ENCODE data around the gene MKNK2.

Gene MKNK2

GRCh38 chr19:2077833-2078619 is 27.0 kb upstream of the MKNK2 start:
- Histone ChIP-seq H3K27me3 (ENCODE audit: control insufficient read depth, insufficient read depth, low read length) (no peaks in the 10 kb centered on the region), H3K4me3 (ENCODE audit: low read length) (no peak overlapping the region), H3K4me1 (ENCODE audit: control insufficient read depth, insufficient read depth, low read length) (no peaks in the 10 kb centered on the region), H3K4me2 (ENCODE audit: low read length) (no peak overlapping the region), H3K9me3 (replicated peaks; ENCODE audit: low read length) (no peaks in the 10 kb centered on the region), H3K36me3 (ENCODE audit: insufficient read depth, low read length) (peaks cover 71% of the 10 kb centered on the region), H3K9ac (ENCODE audit: low read depth, low read length) (no peak overlapping the region)

GRCh38 chr19:2077398-2077797 is 26.4 kb upstream of the MKNK2 start:
- no peak overlapping the region for H3K4me3 ChIP-seq (ENCODE audit: low read length)
- no peaks in the 10 kb centered on the region for H3K9me3 ChIP-seq (replicated peaks; ENCODE audit: low read length)
- no peaks in the 10 kb centered on the region for H3K27me3 ChIP-seq (ENCODE audit: control insufficient read depth, insufficient read depth, low read length)
- H3K4me1 ChIP-seq (ENCODE audit: control insufficient read depth, insufficient read depth, low read length): no peaks in the 10 kb centered on the region
- no peak overlapping the region for H3K9ac ChIP-seq (ENCODE audit: low read depth, low read length)
- H3K36me3 ChIP-seq (ENCODE audit: insufficient read depth, low read length): peaks cover 72% of the 10 kb centered on the region
- H3K4me2 ChIP-seq (ENCODE audit: low read length): no peak overlapping the region

GRCh38 chr19:2076526-2076944 is 25.5 kb upstream of the MKNK2 start:
- Histone ChIP-seq H3K9me3 (replicated peaks; ENCODE audit: low read length) (no peaks in the 10 kb centered on the region), H3K4me2 (ENCODE audit: low read length) (no peak overlapping the region), H3K27me3 (ENCODE audit: control insufficient read depth, insufficient read depth, low read length) (no peaks in the 10 kb centered on the region), H3K36me3 (ENCODE audit: insufficient read depth, low read length) (peaks cover 70% of the 10 kb centered on the region), H3K4me1 (ENCODE audit: control insufficient read depth, insufficient read depth, low read length) (no peaks in the 10 kb centered on the region), H3K4me3 (ENCODE audit: low read length) (no peak overlapping the region), H3K9ac (ENCODE audit: low read depth, low read length) (no peak overlapping the region)

- no peaks in the 10 kb centered on the region for H3K9me3 ChIP-seq (replicated peaks; ENCODE audit: low read length)
- peaks cover 49% of the 10 kb centered on the region for H3K36me3 ChIP-seq (ENCODE audit: insufficient read depth, low read length)
- no peak overlapping the region for H3K4me3 ChIP-seq (ENCODE audit: low read length)
- H3K27me3 ChIP-seq (ENCODE audit: control insufficient read depth, insufficient read depth, low read length): no peaks in the 10 kb centered on the region
- H3K4me2 ChIP-seq (ENCODE audit: low read length): no peak overlapping the region
- no peak overlapping the region for H3K9ac ChIP-seq (ENCODE audit: low read depth, low read length)
- no peaks in the 10 kb centered on the region for H3K4me1 ChIP-seq (ENCODE audit: control insufficient read depth, insufficient read depth, low read length)
These were observed 21.9 kb upstream of the MKNK2 start for GRCh38 chr19:2072757-2073551.

- H3K4me3 ChIP-seq (ENCODE audit: low read length): no peak overlapping the region
- no peaks in the 10 kb centered on the region for H3K9me3 ChIP-seq (replicated peaks; ENCODE audit: low read length)
- H3K4me1 ChIP-seq (ENCODE audit: control insufficient read depth, insufficient read depth, low read length): no peaks in the 10 kb centered on the region
- no peaks in the 10 kb centered on the region for H3K27me3 ChIP-seq (ENCODE audit: control insufficient read depth, insufficient read depth, low read length)
- H3K9ac ChIP-seq (ENCODE audit: low read depth, low read length): no peak overlapping the region
- H3K4me2 ChIP-seq (ENCODE audit: low read length): no peak overlapping the region
- H3K36me3 ChIP-seq (ENCODE audit: insufficient read depth, low read length): peaks cover 34% of the 10 kb centered on the region
These were observed 20.1 kb upstream of the MKNK2 start for GRCh38 chr19:2070986-2071673.

- H3K4me1 ChIP-seq (ENCODE audit: control insufficient read depth, insufficient read depth, low read length): no peaks in the 10 kb centered on the region
- peaks cover 32% of the 10 kb centered on the region for H3K36me3 ChIP-seq (ENCODE audit: insufficient read depth, low read length)
These were observed 19.4 kb upstream of the MKNK2 start for GRCh38 chr19:2070436-2070827.

GRCh38 chr19:2064788-2065524 is 13.9 kb upstream of the MKNK2 start:
- Histone ChIP-seq H3K36me3 (ENCODE audit: insufficient read depth, low read length) (no peaks in the 10 kb centered on the region), H3K9ac (ENCODE audit: low read depth, low read length) (peak overlapping the region; percentile 42), H3K4me2 (ENCODE audit: low read length) (peak overlapping the region; percentile 65), H3K27me3 (ENCODE audit: control insufficient read depth, insufficient read depth, low read length) (no peaks in the 10 kb centered on the region), H3K4me3 (ENCODE audit: low read length) (peak overlapping the region; percentile 11), H3K4me1 (ENCODE audit: control insufficient read depth, insufficient read depth, low read length) (peaks cover 32% of the 10 kb centered on the region), H3K9me3 (replicated peaks; ENCODE audit: low read length) (no peaks in the 10 kb centered on the region)

More at GRCh38 chr19:2070436-2070827, 19.4 kb upstream of the MKNK2 start:
- no peak overlapping the region for H3K4me3 ChIP-seq (ENCODE audit: low read length)
- no peak overlapping the region for H3K4me2 ChIP-seq (ENCODE audit: low read length)
- no peaks in the 10 kb centered on the region for H3K27me3 ChIP-seq (ENCODE audit: control insufficient read depth, insufficient read depth, low read length)
- no peak overlapping the region for H3K9ac ChIP-seq (ENCODE audit: low read depth, low read length)
- no peaks in the 10 kb centered on the region for H3K9me3 ChIP-seq (replicated peaks; ENCODE audit: low read length)

- H3K27me3 ChIP-seq (ENCODE audit: control insufficient read depth, insufficient read depth, low read length): no peaks in the 10 kb centered on the region
- peaks cover 37% of the 10 kb centered on the region for H3K4me1 ChIP-seq (ENCODE audit: control insufficient read depth, insufficient read depth, low read length)
- H3K4me2 ChIP-seq (ENCODE audit: low read length): peak overlapping the region; percentile 65
- H3K4me3 ChIP-seq (ENCODE audit: low read length): peak overlapping the region; percentile 11
- no peaks in the 10 kb centered on the region for H3K36me3 ChIP-seq (ENCODE audit: insufficient read depth, low read length)
- H3K9me3 ChIP-seq (replicated peaks; ENCODE audit: low read length): no peaks in the 10 kb centered on the region
- peak overlapping the region; percentile 42 for H3K9ac ChIP-seq (ENCODE audit: low read depth, low read length)
These were observed 13.3 kb upstream of the MKNK2 start for GRCh38 chr19:2064395-2064787.

- Histone ChIP-seq H3K27me3 (ENCODE audit: control insufficient read depth, insufficient read depth, low read length) (no peaks in the 10 kb centered on the region), H3K4me1 (ENCODE audit: control insufficient read depth, insufficient read depth, low read length) (peaks cover 43% of the 10 kb centered on the region), H3K9ac (ENCODE audit: low read depth, low read length) (no peak overlapping the region), H3K36me3 (ENCODE audit: insufficient read depth, low read length) (no peaks in the 10 kb centered on the region), H3K4me2 (ENCODE audit: low read length) (no peak overlapping the region), H3K9me3 (replicated peaks; ENCODE audit: low read length) (no peaks in the 10 kb centered on the region), H3K4me3 (ENCODE audit: low read length) (no peak overlapping the region)
These were observed 12.8 kb upstream of the MKNK2 start for GRCh38 chr19:2063824-2064223.

GRCh38 chr19:2062770-2063169 is 11.7 kb upstream of the MKNK2 start:
- no peaks in the 10 kb centered on the region for H3K36me3 ChIP-seq (ENCODE audit: insufficient read depth, low read length)

GRCh38 chr19:2062389-2062729 is 11.3 kb upstream of the MKNK2 start:
- Histone ChIP-seq H3K27me3 (ENCODE audit: control insufficient read depth, insufficient read depth, low read length) (no peaks in the 10 kb centered on the region), H3K4me3 (ENCODE audit: low read length) (no peak overlapping the region), H3K9me3 (replicated peaks; ENCODE audit: low read length) (no peaks in the 10 kb centered on the region), H3K4me1 (ENCODE audit: control insufficient read depth, insufficient read depth, low read length) (peaks cover 46% of the 10 kb centered on the region), H3K9ac (ENCODE audit: low read depth, low read length) (no peak overlapping the region), H3K4me2 (ENCODE audit: low read length) (peak overlapping the region; percentile 93), H3K36me3 (ENCODE audit: insufficient read depth, low read length) (no peaks in the 10 kb centered on the region)

More at GRCh38 chr19:2062770-2063169, 11.7 kb upstream of the MKNK2 start:
- H3K4me2 ChIP-seq (ENCODE audit: low read length): no peak overlapping the region
- H3K4me1 ChIP-seq (ENCODE audit: control insufficient read depth, insufficient read depth, low read length): peaks cover 46% of the 10 kb centered on the region
- H3K27me3 ChIP-seq (ENCODE audit: control insufficient read depth, insufficient read depth, low read length): no peaks in the 10 kb centered on the region
- no peaks in the 10 kb centered on the region for H3K9me3 ChIP-seq (replicated peaks; ENCODE audit: low read length)
- H3K9ac ChIP-seq (ENCODE audit: low read depth, low read length): no peak overlapping the region
- no peak overlapping the region for H3K4me3 ChIP-seq (ENCODE audit: low read length)

Data from skeletal muscle satellite cell (primary cell).